Stimulated activated naive CD8-positive, alpha-beta T cell treated with anti-CD3 and anti-CD28 coated beads, Interleukin-15, amount 100 ng/mL, for 72 hours (primary cell): Measurements from ENCODE around the gene PPP6R1.

Experiments used
- ATAC-seq: fragments of 150-1000 bp; cut with Tn5 transposase; 2 replicates; pipeline ENCODE4 v1.10.0; 2021; ENCODE audit warnings: mild to moderate bottlenecking, moderate library complexity
- DNase-seq, 2 donors: peaks; one replicate each; pipeline ENCODE4 v3.0.0; 2021 to 2022
- H3K27ac Mint-ChIP-seq, 2 donors: one replicate each; pipeline ENCODE4 v1.8.0; 2022; ENCODE audit warnings: mild to moderate bottlenecking in 2 of 2, mixed read lengths in 2 of 2, moderate library complexity in 2 of 2
- H3K27me3 Mint-ChIP-seq: one replicate; pipeline ENCODE4 v1.8.0; 2022; ENCODE audit warnings: mixed read lengths
- H3K4me1 Mint-ChIP-seq: one replicate; pipeline ENCODE4 v1.8.0; 2022; ENCODE audit warnings: mild to moderate bottlenecking, mixed read lengths
- H3K4me3 Mint-ChIP-seq, 2 donors: one replicate each; pipeline ENCODE4 v1.8.0; 2022; ENCODE audit warnings: mild to moderate bottlenecking in 2 of 2, mixed read lengths in 2 of 2, moderate library complexity in 1 of 2
- H3K9me3 Mint-ChIP-seq, 2 donors: one replicate each; pipeline ENCODE4 v1.8.0; 2022; ENCODE audit warnings: mixed read lengths in 2 of 2

The PPP6R1 gene

GRCh38 chr19:55287361-55288079, 28.7 kb upstream of the PPP6R1 start:
- no peaks in the 10 kb centered on the region for H3K27me3 Mint-ChIP-seq
- H3K27ac Mint-ChIP-seq = no peak overlapping the region
- no peak overlapping the region for H3K4me3 Mint-ChIP-seq
- H3K4me1 Mint-ChIP-seq = peaks cover 19% of the 10 kb centered on the region
- no peak for ATAC-seq
- no peaks in the 10 kb centered on the region for H3K9me3 Mint-ChIP-seq
- DNase-seq = no peak

GRCh38 chr19:55285229-55285890, 26.5 kb upstream of the PPP6R1 start:
- peaks cover 37% of the 10 kb centered on the region for H3K4me1 Mint-ChIP-seq
- ATAC-seq (no peak), DNase-seq (no peak)
- peak overlapping the region; percentile 25 to 64 for H3K4me3 Mint-ChIP-seq
- no peaks in the 10 kb centered on the region for H3K9me3 Mint-ChIP-seq
- no peaks in the 10 kb centered on the region for H3K27me3 Mint-ChIP-seq
- H3K27ac Mint-ChIP-seq = peak overlapping the region in 1 of 2 donors; percentile 42

GRCh38 chr19:55284405-55285058, 25.7 kb upstream of the PPP6R1 start:
- DNase-seq (no peak), ATAC-seq (peak; percentile 1)
- no peaks in the 10 kb centered on the region for H3K27me3 Mint-ChIP-seq
- no peaks in the 10 kb centered on the region for H3K9me3 Mint-ChIP-seq
- H3K4me3 Mint-ChIP-seq = peak overlapping the region; percentile 25 to 64
- peaks cover 45% of the 10 kb centered on the region for H3K4me1 Mint-ChIP-seq
- H3K27ac Mint-ChIP-seq = peak overlapping the region in 1 of 2 donors; percentile 42

- Mint-ChIP-seq H3K27ac (peak within 1 kb of the TSS; percentile 30 to 84), H3K27me3 (no peaks in the 10 kb centered on the region), H3K4me3 (peak within 1 kb of the TSS; percentile 74 to 80), H3K9me3 (no peaks in the 10 kb centered on the region), H3K4me1 (peaks cover 52% of the 10 kb centered on the region)
- DNase-seq (peak in 1 of 2 donors; percentile 60), ATAC-seq (peak; percentile 2)
Measured at GRCh38 chr19:55283548-55284377, 24.9 kb upstream of the PPP6R1 start, which contains the start of gene BRSK1. Gene BRSK1, plus strand, starts transcription at chr19:55283997. Its CDS starts 446 bp downstream, at chr19:55284443.

GRCh38 chr19:55279770-55280643, 21.2 kb upstream of the PPP6R1 start, which contains the start of gene HSPBP1:
Gene HSPBP1, minus strand, starts transcription at chr19:55280110. Its CDS starts 502 bp downstream, at chr19:55279608.
- peak; percentile 93 for ATAC-seq
- peak within 1 kb of the TSS; percentile 99 to 100 for H3K4me3 Mint-ChIP-seq
- no peaks in the 10 kb centered on the region for H3K27me3 Mint-ChIP-seq
- peaks cover 70% of the 10 kb centered on the region for H3K4me1 Mint-ChIP-seq
- no peaks in the 10 kb centered on the region for H3K9me3 Mint-ChIP-seq
- peak within 1 kb of the TSS; percentile 99 to 100 for H3K27ac Mint-ChIP-seq
- peak; percentile 99 for DNase-seq

GRCh38 chr19:55279340-55279739, 20.5 kb upstream of the PPP6R1 start:
- DNase-seq (no peak), ATAC-seq (no peak)
- Mint-ChIP-seq H3K4me3 (peak overlapping the region; percentile 99 to 100), H3K9me3 (no peaks in the 10 kb centered on the region), H3K27me3 (no peaks in the 10 kb centered on the region), H3K27ac (peak overlapping the region; percentile 99 to 100), H3K4me1 (peaks cover 66% of the 10 kb centered on the region)

- ATAC-seq (no peak), DNase-seq (no peak)
- H3K4me3 Mint-ChIP-seq = peak overlapping the region; percentile 99 to 100
- H3K27me3 Mint-ChIP-seq = no peaks in the 10 kb centered on the region
- no peak overlapping the region for H3K27ac Mint-ChIP-seq
- H3K4me1 Mint-ChIP-seq = peaks cover 63% of the 10 kb centered on the region
- no peaks in the 10 kb centered on the region for H3K9me3 Mint-ChIP-seq
Measured at GRCh38 chr19:55278391-55279135, 19.7 kb upstream of the PPP6R1 start.

- Mint-ChIP-seq H3K4me3 (no peak overlapping the region), H3K4me1 (peaks cover 52% of the 10 kb centered on the region), H3K9me3 (no peaks in the 10 kb centered on the region), H3K27me3 (no peaks in the 10 kb centered on the region), H3K27ac (no peak overlapping the region)
- ATAC-seq (no peak), DNase-seq (no peak)
Measured at GRCh38 chr19:55277494-55277893, 18.7 kb upstream of the PPP6R1 start.

- ATAC-seq (no peak), DNase-seq (no peak)
- Mint-ChIP-seq H3K4me1 (peaks cover 50% of the 10 kb centered on the region), H3K27me3 (no peaks in the 10 kb centered on the region), H3K4me3 (no peak overlapping the region), H3K27ac (no peak overlapping the region), H3K9me3 (no peaks in the 10 kb centered on the region)
Measured at GRCh38 chr19:55276720-55277430, 18.1 kb upstream of the PPP6R1 start.

GRCh38 chr19:55275851-55276719, 17.3 kb upstream of the PPP6R1 start:
- no peak for DNase-seq
- no peaks in the 10 kb centered on the region for H3K9me3 Mint-ChIP-seq
- peaks cover 43% of the 10 kb centered on the region for H3K4me1 Mint-ChIP-seq
- no peak overlapping the region for H3K4me3 Mint-ChIP-seq
- ATAC-seq = no peak
- no peaks in the 10 kb centered on the region for H3K27me3 Mint-ChIP-seq
- H3K27ac Mint-ChIP-seq = peak overlapping the region in 1 of 2 donors; percentile 40

GRCh38 chr19:55273978-55274707, 15.3 kb upstream of the PPP6R1 start:
- no peaks in the 10 kb centered on the region for H3K27me3 Mint-ChIP-seq
- H3K4me3 Mint-ChIP-seq = no peak overlapping the region
- DNase-seq (no peak), ATAC-seq (no peak)
- no peak overlapping the region for H3K27ac Mint-ChIP-seq
- no peaks in the 10 kb centered on the region for H3K9me3 Mint-ChIP-seq
- peaks cover 23% of the 10 kb centered on the region for H3K4me1 Mint-ChIP-seq

- Mint-ChIP-seq H3K27me3 (no peaks in the 10 kb centered on the region), H3K27ac (peak overlapping the region in 1 of 2 donors; percentile 82), H3K4me3 (no peak overlapping the region), H3K9me3 (no peaks in the 10 kb centered on the region), H3K4me1 (peaks cover 10% of the 10 kb centered on the region)
- ATAC-seq (no peak), DNase-seq (no peak)
Measured at GRCh38 chr19:55272142-55272541, 13.3 kb upstream of the PPP6R1 start.
